GM18517 (cell line): ENCODE data around the gene TMPRSS11E.
A peak's percentile ranks its signal among the peaks of the same experiment; 100 is the strongest.
"Not testable (repeated sequence)": the region's sequence is repeated elsewhere in the genome, so short reads cannot be mapped to it uniquely, and the experiment has no call there.

Experiments used
- ATAC-seq: cut with Tn5 transposase; IDR thresholded peaks from one replicate; pipeline ENCODE4 v1.9.1; 2021; ENCODE audit warnings: mild to moderate bottlenecking, moderate library complexity; ENCODE audit not compliant: unreplicated experiment

TMPRSS11E gene

GRCh38 chr4:68447201-68447600, at the start of gene TMPRSS11E:
TMPRSS11E (plus strand) TSS chr4:68447463; CDS start chr4:68447513, 50 bp downstream.
- no peak for ATAC-seq

GRCh38 chr4:68399306-68399705, 48.0 kb upstream of the TMPRSS11E start:
- ATAC-seq = no peak

- ATAC-seq = no peak
These were observed 46.0 kb upstream of the TMPRSS11E start for GRCh38 chr4:68401231-68401630.

- ATAC-seq = no peak
These were observed 43.1 kb upstream of the TMPRSS11E start for GRCh38 chr4:68404153-68404552.

GRCh38 chr4:68405718-68406478, 41.4 kb upstream of the TMPRSS11E start:
- ATAC-seq = not testable (repeated sequence)

- no peak for ATAC-seq
These were observed 40.8 kb upstream of the TMPRSS11E start for GRCh38 chr4:68406479-68406859.

GRCh38 chr4:68407015-68407867, 40.0 kb upstream of the TMPRSS11E start:
- ATAC-seq = not testable (repeated sequence)

GRCh38 chr4:68407868-68408190, 39.4 kb upstream of the TMPRSS11E start:
- ATAC-seq = no peak

GRCh38 chr4:68410149-68410548, 37.1 kb upstream of the TMPRSS11E start:
- no peak for ATAC-seq

- no peak for ATAC-seq
These were observed 36.6 kb upstream of the TMPRSS11E start for GRCh38 chr4:68410643-68411042.

- ATAC-seq = not testable (repeated sequence)
These were observed 35.2 kb upstream of the TMPRSS11E start for GRCh38 chr4:68412031-68412430.

- ATAC-seq = no peak
These were observed 30.7 kb upstream of the TMPRSS11E start for GRCh38 chr4:68416591-68416990.

GRCh38 chr4:68426516-68426915, 20.7 kb upstream of the TMPRSS11E start:
- ATAC-seq = no peak

GRCh38 chr4:68430337-68430736, 16.9 kb upstream of the TMPRSS11E start:
- ATAC-seq = no peak

- ATAC-seq = no peak
These were observed 14.9 kb upstream of the TMPRSS11E start for GRCh38 chr4:68432320-68432719.

GRCh38 chr4:68433582-68433981, 13.7 kb upstream of the TMPRSS11E start:
- ATAC-seq = no peak

- no peak for ATAC-seq
These were observed 13.0 kb upstream of the TMPRSS11E start for GRCh38 chr4:68434277-68434676.

GRCh38 chr4:68434836-68435235, 12.4 kb upstream of the TMPRSS11E start:
- ATAC-seq = no peak

- ATAC-seq = no peak
These were observed 2.2 kb upstream of the TMPRSS11E start for GRCh38 chr4:68445111-68445510.

- ATAC-seq = peak; percentile 64
These were observed 4.3 kb downstream of the TMPRSS11E start for GRCh38 chr4:68451246-68452211.

GRCh38 chr4:68460085-68460484, 12.8 kb downstream of the TMPRSS11E start:
- ATAC-seq = no peak
